Measurements from ENCODE around the gene NPPC.

GRCh38 chr2:231935207-231935524, 9.0 kb upstream of the NPPC start:
- TF ChIP-seq CTCF (IDR thresholded peaks at IDR 0.05) (no peak), POLR2A (IDR thresholded peaks at IDR 0.05) (no peak)

All from transverse colon (tissue), 3 donors.